Caco-2 (cell line): ENCODE measurements around the gene CNBD2. TPM values are rescaled to one million over a fixed set of nuclear protein-coding genes. Genes with fewer than 3 reads are reported as not detected.
"Not testable (repeated sequence)": the region's sequence is repeated elsewhere in the genome, so short reads cannot be mapped to it uniquely, and the experiment has no call there.

Experiments
- BruUV-seq: library from RNA; stranded (reverse); fragments of 400-500 nt; replicated peaks from 2 replicates; lab custom pipeline; 2021; lab: Mats Ljungman, UMichigan
- CTCF ChIA-PET: fragments of 300-600 bp; sonication (Branson Sonifier 250); formaldehyde crosslinking; loops from one replicate; lab custom pipeline; 2022; ENCODE audit warnings: antibody characterized with exemption; lab: Charles Lee
- POLR2A ChIA-PET: fragments of 300-600 bp; sonication (Branson Sonifier 250); formaldehyde crosslinking; loops from one replicate; lab custom pipeline; 2022; ENCODE audit warnings: antibody characterized with exemption; lab: Charles Lee
- DNase-seq, 2 experiments: peaks; one replicate each; pipeline versions ENCODE4 v3.0.0 to v3.0.0-alpha.2; 2020 to 2022
- H3K27me3 ChIP-seq: replicated peaks from 2 replicates; pipeline ENCODE4 v1.6.0; 2011; ENCODE audit warnings: low read length; ENCODE audit not compliant: control insufficient read depth, insufficient read depth
- H3K36me3 ChIP-seq: 2 replicates; pipeline ENCODE4 v1.5.1; 2011; ENCODE audit warnings: low read length; ENCODE audit not compliant: control insufficient read depth, insufficient read depth
- H3K4me1 ChIP-seq: fragments of 250-450 bp; sonication (Bioruptor Pico); 2 replicates; pipeline ENCODE4 v1.5.1; 2020; ENCODE audit warnings: mild to moderate bottlenecking
- H3K4me3 ChIP-seq: 2 replicates; pipeline ENCODE4 v1.5.1; 2011; ENCODE audit warnings: low read depth, mild to moderate bottlenecking, control low read depth, low read length
- H3K9me3 ChIP-seq: fragments of 250-450 bp; sonication (Bioruptor Pico); 2 replicates; pipeline ENCODE4 v1.5.1; 2020; ENCODE audit warnings: mild to moderate bottlenecking, moderate library complexity
- H3K27ac Mint-ChIP-seq: one replicate; pipeline ENCODE4 v1.8.0; 2022; ENCODE audit warnings: mixed read lengths; ENCODE audit not compliant: unreplicated experiment
- H3K27me3 Mint-ChIP-seq: one replicate; pipeline ENCODE4 v1.8.0; 2022; ENCODE audit warnings: mixed read lengths; ENCODE audit not compliant: insufficient read depth, unreplicated experiment
- H3K36me3 Mint-ChIP-seq: one replicate; pipeline ENCODE4 v1.8.0; 2022; ENCODE audit warnings: mild to moderate bottlenecking, mixed read lengths; ENCODE audit not compliant: insufficient read depth, unreplicated experiment
- H3K4me1 Mint-ChIP-seq: one replicate; pipeline ENCODE4 v1.8.0; 2022; ENCODE audit warnings: low read depth, mixed read lengths; ENCODE audit not compliant: unreplicated experiment
- H3K4me3 Mint-ChIP-seq: one replicate; pipeline ENCODE4 v1.8.0; 2022; ENCODE audit warnings: mild to moderate bottlenecking, moderate library complexity, mixed read lengths; ENCODE audit not compliant: unreplicated experiment
- H3K9me3 Mint-ChIP-seq: one replicate; pipeline ENCODE4 v1.8.0; 2022; ENCODE audit warnings: mixed read lengths; ENCODE audit not compliant: unreplicated experiment
- CTCF ChIP-seq, 2 experiments: fragments of 200-600 bp in 1 of 2; IDR thresholded peaks; 1 replicate in 1 of 2; 2 replicates in 1 of 2; pipeline versions ENCODE4 v1.5.1 to v1.8.0; 2011 to 2022; ENCODE audit warnings: antibody characterized with exemption in 1 of 2, control low read depth in 1 of 2, inconsistent platforms in 1 of 2, low read depth in 1 of 2, low read length in 1 of 2, mild to moderate bottlenecking in 1 of 2, moderate library complexity in 1 of 2; ENCODE audit not compliant: insufficient read depth in 1 of 2, severe bottlenecking in 1 of 2, unreplicated experiment in 1 of 2
- intact Hi-C: fragments of 100-400 bp; cut with micrococcal nuclease; formaldehyde crosslinking; loops from one replicate; pipeline ENCODE4 v1.10.0; 2022; ENCODE audit not compliant: unreplicated experiment
- total RNA-seq: library from RNA; stranded (reverse); gene quantifications from 2 replicates; pipeline ENCODE4 v1.2.3, GENCODE V29; 2022

CNBD2 gene
- total RNA-seq, 1 experiment from 2014 or later: 9.1 TPM

GRCh38 chr20:36079486-36079885 is 111.1 kb downstream of the CNBD2 start:
- Histone ChIP-seq H3K4me1 (peaks cover 43% of the 10 kb centered on the region), H3K27me3 (no peaks in the 10 kb centered on the region), H3K36me3 (no peaks in the 10 kb centered on the region), H3K9me3 (peaks cover 10% of the 10 kb centered on the region), H3K4me3 (no peak overlapping the region)
- Mint-ChIP-seq H3K27me3 (no peaks in the 10 kb centered on the region), H3K9me3 (peaks cover 6% of the 10 kb centered on the region), H3K4me3 (no peak overlapping the region), H3K4me1 (peaks cover 42% of the 10 kb centered on the region), H3K27ac (no peak overlapping the region), H3K36me3 (peaks cover 16% of the 10 kb centered on the region)
- ChIA-PET POLR2A (no interaction called here), CTCF (interaction anchor here (0.9 kb wide), 1 partner anchor 85 kb away, joined by 3 read pairs; no protein-coding TSS in a partner anchor)
- DNase-seq: no peak
- no peak for TF ChIP-seq CTCF (IDR thresholded peaks at IDR 0.05; ENCODE audit: insufficient read depth in 1 of 2, low read depth in 1 of 2, low read length in 1 of 2, severe bottlenecking in 1 of 2, unreplicated experiment in 1 of 2)
- no TSS peak for BruUV-seq
- intact Hi-C loops: no loop called here

GRCh38 chr20:36079984-36080383 is 111.6 kb downstream of the CNBD2 start:
- H3K4me3 Mint-ChIP-seq, H3K36me3 ChIP-seq, H3K27me3 Mint-ChIP-seq, H3K4me3 ChIP-seq, DNase-seq, CTCF ChIA-PET, H3K27me3 ChIP-seq, H3K27ac Mint-ChIP-seq, BruUV-seq, intact Hi-C loops, POLR2A ChIA-PET: not testable (repeated sequence)
- H3K36me3 Mint-ChIP-seq: peaks cover 17% of the 10 kb centered on the region
- peaks cover 47% of the 10 kb centered on the region for H3K4me1 Mint-ChIP-seq
- Histone ChIP-seq H3K4me1 (peaks cover 48% of the 10 kb centered on the region), H3K9me3 (peaks cover 12% of the 10 kb centered on the region)
- H3K9me3 Mint-ChIP-seq: peaks cover 11% of the 10 kb centered on the region

Other genes with a start within 250 kb of the CNBD2 start
- gene RBM39, start 226.3 kb upstream of the CNBD2 start, total RNA-seq: 750 and 777 TPM in 2 replicates
- gene PHF20, start 196.6 kb upstream of the CNBD2 start, total RNA-seq: 101 and 109 TPM in 2 replicates
- 125 and 129 TPM in 2 replicates for gene SCAND1, start 14.1 kb upstream of the CNBD2 start, total RNA-seq
- 129 and 137 TPM in 2 replicates for gene EPB41L1, start 186.2 kb downstream of the CNBD2 start, total RNA-seq